GM12875 (cell line): ENCODE data around the gene VAMP2.

Experiments used
- H3K4me3 ChIP-seq: one replicate; pipeline ENCODE4 v1.5.1; 2011; ENCODE audit warnings: low read depth, low read length, control low read depth
- TF ChIP-seq, protein P1 (sequence below): IDR thresholded peaks from 2 replicates; pipeline ENCODE4 v1.5.1; 2011; ENCODE audit warnings: low read depth, mild to moderate bottlenecking, control low read depth, inconsistent platforms, low read length, moderate library complexity, borderline replicate concordance; ENCODE audit not compliant: insufficient read depth

Gene VAMP2

DNA sequence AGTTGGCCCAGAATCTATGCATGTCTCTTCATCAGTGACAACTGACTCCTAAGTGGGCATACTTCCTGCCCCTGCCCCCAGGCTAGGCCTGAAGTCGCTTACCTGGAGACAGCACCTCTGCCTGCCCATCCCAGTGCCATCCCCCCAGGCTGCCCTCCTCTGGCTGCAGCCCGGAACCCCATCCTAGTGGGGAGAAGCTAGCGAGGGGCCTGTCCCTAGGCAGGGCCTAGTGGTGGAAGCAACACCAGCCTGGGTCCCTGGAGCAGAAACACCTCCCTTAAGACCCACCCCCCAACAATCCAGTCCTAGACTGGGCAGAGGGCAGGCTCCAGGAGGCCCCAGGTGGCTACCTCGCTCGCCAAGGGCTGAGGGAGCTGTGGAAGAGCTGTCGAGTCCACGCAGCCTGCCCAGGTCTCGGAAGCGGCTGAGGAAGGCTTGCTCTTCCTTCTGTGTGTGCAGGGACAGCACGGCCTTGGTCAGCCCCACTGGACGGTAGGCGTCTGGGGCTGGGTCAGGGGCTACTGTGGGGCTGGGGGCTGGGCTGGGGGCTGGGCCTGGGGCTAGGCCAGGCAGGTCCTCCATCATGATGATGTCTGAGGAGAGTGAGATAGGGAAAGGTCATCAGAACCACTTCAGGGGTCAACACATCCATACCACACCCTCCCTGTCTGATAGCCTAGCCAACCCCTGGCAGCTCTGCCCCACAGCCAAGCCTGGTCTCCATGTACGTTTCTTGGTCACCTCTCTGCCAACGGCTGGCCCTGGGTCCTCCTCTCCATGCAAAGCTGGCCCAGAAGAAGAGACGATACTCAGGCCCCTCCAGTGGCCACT is 18.1 kb downstream of the VAMP2 start:
- TF ChIP-seq, protein P1, sequence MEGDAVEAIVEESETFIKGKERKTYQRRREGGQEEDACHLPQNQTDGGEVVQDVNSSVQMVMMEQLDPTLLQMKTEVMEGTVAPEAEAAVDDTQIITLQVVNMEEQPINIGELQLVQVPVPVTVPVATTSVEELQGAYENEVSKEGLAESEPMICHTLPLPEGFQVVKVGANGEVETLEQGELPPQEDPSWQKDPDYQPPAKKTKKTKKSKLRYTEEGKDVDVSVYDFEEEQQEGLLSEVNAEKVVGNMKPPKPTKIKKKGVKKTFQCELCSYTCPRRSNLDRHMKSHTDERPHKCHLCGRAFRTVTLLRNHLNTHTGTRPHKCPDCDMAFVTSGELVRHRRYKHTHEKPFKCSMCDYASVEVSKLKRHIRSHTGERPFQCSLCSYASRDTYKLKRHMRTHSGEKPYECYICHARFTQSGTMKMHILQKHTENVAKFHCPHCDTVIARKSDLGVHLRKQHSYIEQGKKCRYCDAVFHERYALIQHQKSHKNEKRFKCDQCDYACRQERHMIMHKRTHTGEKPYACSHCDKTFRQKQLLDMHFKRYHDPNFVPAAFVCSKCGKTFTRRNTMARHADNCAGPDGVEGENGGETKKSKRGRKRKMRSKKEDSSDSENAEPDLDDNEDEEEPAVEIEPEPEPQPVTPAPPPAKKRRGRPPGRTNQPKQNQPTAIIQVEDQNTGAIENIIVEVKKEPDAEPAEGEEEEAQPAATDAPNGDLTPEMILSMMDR, result no peak
- no peak overlapping the region for H3K4me3 ChIP-seq

DNA sequence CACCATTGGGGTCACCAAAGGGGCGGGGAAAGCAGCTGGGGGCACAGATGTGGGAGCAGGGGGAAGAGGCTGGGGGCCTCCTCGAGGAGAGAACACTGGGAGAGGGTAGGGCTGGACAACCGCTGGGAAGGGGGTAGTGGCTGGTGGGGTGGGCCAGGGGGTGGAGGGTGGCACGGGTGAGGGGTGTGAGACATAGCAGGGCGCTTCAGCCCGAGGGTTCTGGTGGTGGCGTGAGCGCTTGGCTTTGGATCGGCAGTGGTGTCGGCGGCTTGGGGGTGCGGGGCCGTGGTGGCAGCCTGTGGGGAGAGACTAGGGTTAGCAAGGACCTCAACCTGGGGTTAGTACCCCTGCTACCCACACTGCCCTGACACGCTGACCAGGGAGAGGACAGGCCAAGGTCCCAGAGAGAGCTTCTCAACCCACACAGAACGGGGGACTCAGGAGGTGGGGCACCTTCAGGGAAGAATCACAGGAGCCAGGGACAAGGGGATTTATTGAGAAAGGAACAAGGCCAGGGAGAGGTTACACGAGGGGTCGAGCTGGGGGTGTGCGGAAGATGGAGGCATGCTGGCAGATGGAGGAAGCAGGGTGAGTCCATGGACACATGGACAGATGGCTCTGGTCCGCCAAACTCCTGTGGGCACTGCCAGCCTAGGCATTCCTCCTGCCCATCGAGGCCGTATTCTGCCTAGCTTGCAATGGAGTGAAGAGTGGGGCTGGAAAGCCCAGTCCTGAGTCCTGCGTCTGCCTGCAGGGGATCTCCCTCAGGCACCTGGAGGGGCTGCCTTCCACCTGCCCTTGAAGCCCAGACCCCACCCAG is 19.0 kb downstream of the VAMP2 start:
- TF ChIP-seq, protein P1, result no peak
- H3K4me3 ChIP-seq, result no peak overlapping the region

DNA sequence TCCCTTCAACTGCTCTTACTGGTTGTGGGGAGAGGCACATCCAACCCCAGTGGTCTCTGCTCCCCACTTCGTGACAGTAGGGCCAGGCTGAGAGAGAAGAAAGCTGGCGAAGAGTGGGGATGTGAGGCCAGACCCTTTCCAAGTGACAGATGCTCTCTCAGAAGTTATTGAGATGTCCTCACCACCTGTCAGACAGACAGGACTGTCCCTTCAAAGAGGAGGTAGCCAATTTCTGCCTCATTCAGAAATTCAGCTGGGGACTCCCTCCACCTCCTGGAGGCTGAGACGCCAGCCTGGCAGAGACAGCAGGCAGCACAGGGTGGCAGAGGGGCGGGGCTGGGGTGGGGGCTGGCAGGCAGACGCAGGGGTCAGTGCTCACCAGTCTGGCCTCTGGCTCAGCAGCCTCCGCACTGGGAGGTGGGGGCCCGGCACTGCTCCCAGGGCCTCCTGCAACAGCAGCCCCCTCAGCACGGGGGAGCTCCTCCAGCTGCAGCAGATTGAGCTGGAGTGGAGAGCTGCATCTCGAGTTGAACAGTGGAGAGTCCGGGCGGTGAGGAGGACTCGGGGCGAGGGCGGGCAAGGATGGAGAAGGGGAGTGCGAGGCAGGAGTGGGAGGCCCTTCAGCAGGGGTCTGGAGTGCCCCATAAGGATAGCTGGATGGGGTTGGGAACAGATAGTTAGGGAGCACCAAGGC is 19.7 kb downstream of the VAMP2 start:
- TF ChIP-seq, protein P1, result no peak

DNA sequence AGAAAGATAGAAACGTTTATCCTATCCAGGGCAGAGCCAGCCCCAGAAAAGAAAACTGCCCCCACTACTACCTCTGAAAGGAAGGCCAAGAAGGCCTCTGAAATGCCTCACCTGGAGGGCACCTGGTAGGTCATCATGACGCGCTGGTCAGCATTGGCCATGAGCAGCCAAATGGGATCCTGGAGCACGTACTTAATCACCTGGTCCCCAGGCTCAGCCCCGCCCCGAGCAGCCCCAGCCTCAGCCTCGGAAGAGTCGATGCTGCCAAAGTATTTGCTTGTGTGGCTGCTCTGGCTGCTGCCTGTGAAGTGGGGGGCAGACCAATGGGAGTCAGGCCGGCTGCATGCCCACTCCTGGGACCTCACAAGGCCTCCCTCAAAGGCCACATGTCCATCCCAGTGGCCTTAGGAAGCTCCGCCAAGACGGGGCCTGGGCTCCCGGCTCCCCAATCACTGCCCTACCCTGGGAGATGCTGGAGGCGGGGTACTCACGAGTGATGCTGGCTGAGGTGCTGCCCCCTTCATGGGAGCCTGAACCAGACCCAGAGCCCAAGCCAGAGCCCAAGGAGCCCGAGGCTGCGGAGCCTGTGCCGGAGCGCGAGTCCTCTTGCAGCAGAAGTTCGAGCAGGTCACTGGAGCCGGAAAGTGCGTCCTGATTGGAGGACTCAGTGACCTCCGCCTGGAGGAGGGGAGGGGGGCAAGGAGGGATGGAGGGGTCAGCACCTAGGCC is 20.4 kb downstream of the VAMP2 start:
- no peak overlapping the region for H3K4me3 ChIP-seq
- TF ChIP-seq, protein P1, result no peak

More for the DNA sequence above, 19.7 kb downstream of the VAMP2 start:
- no peak overlapping the region for H3K4me3 ChIP-seq

DNA sequence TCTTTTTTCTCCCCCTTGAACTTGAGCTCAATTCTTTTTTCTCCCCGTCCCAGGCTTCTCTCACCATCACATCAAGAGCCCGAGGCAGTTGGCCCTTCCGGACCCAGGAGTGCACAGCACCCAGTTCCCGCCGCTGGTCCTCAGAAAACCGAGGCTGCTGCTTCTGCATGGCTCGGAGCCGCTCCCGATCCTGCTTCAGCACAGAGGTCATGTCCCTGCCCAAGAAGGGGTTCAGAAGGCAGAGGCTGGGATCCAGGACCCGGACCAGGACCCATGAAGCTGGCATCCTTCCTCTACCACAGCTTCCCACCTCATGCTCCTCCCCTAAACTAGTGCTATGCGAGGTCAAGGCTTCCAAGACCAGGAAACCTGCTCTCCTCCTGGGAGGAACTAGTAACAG is 21.0 kb downstream of the VAMP2 start:
- no peak overlapping the region for H3K4me3 ChIP-seq
- TF ChIP-seq, protein P1, result no peak

DNA sequence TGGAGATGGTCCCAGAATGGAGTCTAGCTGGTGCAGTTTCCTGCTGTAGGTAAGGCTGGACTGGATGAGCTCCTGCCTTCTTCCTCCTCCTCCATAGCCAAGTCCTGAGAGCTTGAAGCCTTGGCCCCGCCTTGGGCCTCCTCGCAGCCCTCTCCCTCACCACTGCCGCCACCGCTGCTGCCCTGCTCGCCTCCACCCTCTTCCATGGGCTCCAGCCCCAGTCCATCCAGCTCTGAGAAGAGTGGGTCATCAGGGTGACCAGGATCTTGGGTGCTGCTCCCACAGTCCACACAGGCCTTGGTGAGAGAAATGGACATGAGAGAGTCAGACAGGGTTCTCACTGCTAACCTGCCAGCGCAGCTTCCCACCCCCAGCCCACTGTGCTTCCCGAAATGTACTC is 21.7 kb downstream of the VAMP2 start:
- no peak overlapping the region for H3K4me3 ChIP-seq
- TF ChIP-seq, protein P1, result no peak
